NCI-H524 treated with DMSO at 0.1 percent for 48 hours (cell line): ENCODE data around the gene DNAH3.
"Not testable (repeated sequence)": the region's sequence is repeated elsewhere in the genome, so short reads cannot be mapped to it uniquely, and the experiment has no call there.

ENCODE experiments used
- DNase-seq: peaks from one replicate; lab custom pipeline; 2025; lab: John Stamatoyannopoulos, UW

The DNAH3 gene

GRCh38 chr16:21150375-21151001 lies at the start of gene DNAH3:
DNAH3 (minus strand) TSS chr16:21150846; CDS start chr16:21150319, 527 bp downstream.
- peak; percentile 11 for DNase-seq

- no peak for DNase-seq
These were observed 49.1 kb upstream of the DNAH3 start for GRCh38 chr16:21199607-21200218.

GRCh38 chr16:21197621-21198020 lies 47.0 kb upstream of the DNAH3 start:
- DNase-seq: no peak

DNA sequence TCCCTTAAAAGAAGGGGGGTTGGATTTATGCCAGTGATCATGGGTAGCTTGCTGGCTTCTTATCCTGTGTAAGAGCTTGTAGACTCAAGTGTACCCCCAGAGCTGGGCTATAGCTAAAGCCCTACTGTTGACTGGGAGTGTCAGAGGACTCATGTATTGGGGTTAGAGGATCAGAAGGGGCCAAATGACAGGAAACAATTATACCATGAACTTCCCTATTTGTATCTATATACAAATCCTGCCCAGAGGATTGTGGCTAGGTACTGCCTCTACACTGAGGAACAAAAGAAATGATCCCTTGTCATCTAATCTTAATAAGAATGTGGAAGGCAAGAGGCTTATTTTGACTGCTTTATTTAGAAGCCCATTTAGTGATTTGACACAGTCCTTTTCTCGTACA lies 46.5 kb upstream of the DNAH3 start:
- DNase-seq: no peak

DNA sequence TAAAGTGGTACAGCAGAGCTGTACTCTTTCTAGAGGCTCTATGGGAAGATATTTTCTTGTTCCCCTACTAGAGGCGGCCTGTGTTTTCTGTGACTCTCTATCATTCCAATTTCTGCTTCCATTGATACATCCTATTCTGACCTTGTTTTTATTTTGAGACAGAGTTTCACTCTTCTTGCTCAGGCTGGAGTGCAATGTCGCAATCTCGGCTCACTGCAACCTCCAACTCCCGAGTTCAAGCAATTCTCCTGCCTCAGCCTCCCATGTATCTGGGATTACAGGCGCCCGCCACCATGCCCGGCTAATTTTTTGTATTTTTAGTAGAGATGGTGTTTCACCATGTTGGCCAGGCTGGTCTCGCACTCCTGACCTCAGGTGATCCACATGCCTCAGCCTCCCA lies 44.7 kb upstream of the DNAH3 start:
- not testable (repeated sequence) for DNase-seq

GRCh38 chr16:21194771-21195301 lies 44.2 kb upstream of the DNAH3 start:
- no peak for DNase-seq

DNA sequence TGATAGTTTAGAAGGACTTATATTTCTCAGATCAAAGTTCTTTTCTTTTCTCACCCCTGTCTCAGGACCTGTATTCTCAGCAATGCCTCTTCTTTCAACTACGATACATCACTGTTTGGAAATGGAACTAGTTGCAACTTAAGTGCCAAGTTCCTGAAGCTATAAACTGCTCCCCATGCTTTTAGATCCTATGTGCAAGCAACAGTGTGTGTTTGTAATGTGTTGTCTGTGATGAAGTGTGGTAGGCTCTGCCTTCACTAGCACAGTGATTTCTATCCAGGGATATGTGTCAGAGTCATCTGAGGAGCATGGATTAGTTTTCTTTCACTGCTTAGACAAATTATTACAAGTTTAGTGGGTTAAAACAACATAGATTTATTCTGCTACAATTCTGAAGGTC lies 42.3 kb upstream of the DNAH3 start:
- no peak for DNase-seq

DNA sequence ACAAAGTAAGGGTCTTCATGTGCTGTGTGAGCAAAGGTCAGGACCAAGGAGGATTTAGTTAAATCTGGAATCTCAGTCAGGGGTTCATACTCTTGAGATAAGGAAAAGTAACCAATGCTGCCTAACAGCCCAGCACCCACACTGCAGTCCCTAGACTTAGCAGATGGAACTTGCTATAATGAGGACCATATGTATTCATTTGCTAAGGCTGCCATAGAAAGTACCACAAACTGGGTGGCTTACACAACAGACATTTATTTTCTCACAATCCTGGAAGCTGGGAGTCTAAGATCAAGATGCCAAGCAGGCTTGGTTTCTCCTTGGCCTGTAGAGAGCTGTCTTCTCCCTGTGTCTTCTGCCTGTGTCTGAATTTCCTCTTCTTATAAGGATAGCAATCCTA lies 40.0 kb upstream of the DNAH3 start:
- no peak for DNase-seq

- DNase-seq: no peak
These were observed 39.4 kb upstream of the DNAH3 start for GRCh38 chr16:21190013-21190412.

DNA sequence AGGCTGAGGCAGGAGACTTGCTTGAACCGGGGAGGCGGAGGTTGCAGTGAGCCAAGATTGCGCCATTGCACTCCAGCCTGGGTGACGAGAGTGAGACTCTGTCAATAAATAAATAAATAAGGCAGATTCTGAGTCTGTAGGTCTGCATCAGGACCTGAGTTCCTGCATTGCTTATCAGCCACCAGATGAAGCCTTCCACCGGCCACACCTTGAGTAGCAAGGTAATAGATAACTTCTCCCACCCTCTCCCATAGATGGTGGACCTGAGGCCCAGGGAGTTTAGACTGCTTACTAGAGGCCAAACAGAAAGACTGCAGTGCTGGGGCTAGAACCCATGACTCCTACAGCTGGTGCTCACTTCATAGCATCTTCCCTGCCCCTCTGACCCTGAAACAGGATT lies 38.7 kb upstream of the DNAH3 start:
- DNase-seq: no peak

DNA sequence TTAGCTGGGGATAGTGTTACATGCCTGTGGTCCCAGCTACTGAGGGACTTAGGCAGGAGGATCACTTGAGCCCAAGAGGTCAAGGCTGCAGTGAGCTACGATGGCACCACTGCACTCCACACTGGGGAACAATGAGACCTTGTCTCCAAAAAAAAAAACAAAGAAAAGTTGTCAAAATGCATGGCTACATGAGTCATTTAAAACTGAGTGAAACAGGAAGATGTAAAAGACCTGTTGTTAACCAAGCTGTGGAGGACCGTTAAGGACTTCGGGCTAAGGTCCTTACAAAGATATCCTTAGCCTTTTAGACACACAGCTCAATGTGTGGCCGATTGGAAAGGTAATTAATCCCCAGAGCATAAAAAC lies 35.7 kb upstream of the DNAH3 start:
- no peak for DNase-seq

DNA sequence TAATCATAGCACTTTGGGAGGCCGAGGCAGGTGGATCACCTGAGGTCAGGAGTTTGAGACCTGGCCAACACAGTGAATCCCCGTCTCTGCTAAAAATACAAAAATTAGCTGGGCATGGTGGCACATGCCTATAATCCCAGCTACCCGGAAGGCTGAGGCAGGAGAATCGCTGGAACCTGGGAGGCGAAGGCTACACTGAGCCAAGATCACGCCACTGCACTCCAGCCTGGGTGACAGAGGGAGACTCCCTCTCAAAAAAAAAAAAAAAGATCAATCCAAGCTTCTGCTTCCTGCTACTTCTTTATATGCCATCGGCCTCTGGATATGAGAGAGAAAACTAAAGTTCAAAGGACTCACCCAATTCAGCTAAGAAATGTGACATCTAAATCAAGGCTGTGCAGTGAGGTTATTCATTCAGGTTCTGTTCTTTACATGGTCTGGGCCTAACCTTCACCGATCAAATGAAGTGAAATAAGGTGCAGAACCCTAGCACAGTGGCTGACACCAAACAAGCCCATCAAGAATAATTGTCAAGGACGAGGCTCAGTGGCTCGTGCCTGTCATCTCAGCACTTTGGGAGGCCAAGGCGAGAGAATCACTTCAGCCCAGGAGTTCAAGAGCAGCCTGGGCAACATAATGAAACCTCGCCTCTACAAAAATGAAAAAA lies 35.1 kb upstream of the DNAH3 start:
- DNase-seq: no peak

GRCh38 chr16:21184834-21185233 lies 34.2 kb upstream of the DNAH3 start:
- no peak for DNase-seq

DNA sequence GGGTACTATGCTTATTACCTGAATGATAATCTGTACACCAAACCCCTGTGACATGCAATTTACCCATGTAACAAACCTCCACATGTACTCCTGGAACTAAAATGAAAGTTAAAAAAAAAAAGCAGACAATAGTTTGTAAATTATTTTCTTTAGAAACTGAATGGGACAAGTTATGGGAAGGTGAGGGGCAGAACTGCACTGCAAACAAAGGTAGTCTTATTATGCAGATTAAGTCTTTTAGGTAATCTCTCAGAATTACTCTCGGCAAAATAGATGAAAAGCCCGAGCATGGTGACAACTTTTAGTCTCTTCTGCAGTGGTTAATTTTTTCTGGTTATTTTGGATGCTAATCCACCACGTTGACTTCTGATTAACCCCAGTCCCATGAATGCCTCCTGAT lies 33.3 kb upstream of the DNAH3 start:
- DNase-seq: no peak

- no peak for DNase-seq
These were observed 29.3 kb upstream of the DNAH3 start for GRCh38 chr16:21179983-21180365.

- DNase-seq: no peak
These were observed 28.7 kb upstream of the DNAH3 start for GRCh38 chr16:21179126-21179982.

DNA sequence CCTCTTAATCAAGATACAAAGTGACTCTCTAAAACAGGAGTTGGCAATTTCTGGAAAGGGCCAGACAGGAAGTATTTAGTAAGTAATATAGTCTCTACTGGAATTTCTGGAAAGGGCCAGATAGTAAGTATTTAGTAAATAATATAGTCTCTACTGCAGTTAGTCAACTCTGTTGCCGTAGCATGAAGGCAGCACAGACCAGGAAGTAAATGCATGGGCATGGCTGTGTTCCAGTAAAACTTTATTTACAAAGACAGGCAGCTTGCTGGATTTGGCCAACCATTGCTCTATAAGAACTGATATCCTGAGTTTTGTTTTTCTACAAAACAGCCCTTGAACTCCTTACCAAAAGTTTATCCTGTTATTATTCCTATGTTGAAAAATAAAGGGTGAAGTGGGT lies 24.8 kb upstream of the DNAH3 start:
- DNase-seq: no peak

DNA sequence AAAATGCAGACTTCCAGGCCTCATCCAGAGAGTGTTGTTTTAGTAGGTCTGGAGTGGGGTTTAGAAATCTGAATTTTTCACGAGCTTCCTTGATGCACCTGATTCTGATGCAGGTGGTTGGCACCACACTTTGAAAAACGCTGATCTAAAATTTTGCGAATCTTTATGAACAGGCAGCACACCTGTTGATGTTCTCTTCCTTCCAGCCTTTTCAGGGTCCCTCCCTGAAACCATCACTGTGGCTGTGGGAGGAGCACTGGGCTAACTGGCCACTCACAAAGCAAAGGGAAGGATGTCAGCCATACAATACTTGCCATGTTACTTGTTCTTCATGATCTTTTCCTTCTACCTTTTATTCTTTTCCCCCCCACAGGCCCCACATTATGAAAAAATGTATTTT lies 22.0 kb upstream of the DNAH3 start:
- no peak for DNase-seq

GRCh38 chr16:21170116-21170515 lies 19.5 kb upstream of the DNAH3 start:
- DNase-seq: not testable (repeated sequence)

- DNase-seq: no peak
These were observed 18.8 kb upstream of the DNAH3 start for GRCh38 chr16:21169249-21169981.

DNA sequence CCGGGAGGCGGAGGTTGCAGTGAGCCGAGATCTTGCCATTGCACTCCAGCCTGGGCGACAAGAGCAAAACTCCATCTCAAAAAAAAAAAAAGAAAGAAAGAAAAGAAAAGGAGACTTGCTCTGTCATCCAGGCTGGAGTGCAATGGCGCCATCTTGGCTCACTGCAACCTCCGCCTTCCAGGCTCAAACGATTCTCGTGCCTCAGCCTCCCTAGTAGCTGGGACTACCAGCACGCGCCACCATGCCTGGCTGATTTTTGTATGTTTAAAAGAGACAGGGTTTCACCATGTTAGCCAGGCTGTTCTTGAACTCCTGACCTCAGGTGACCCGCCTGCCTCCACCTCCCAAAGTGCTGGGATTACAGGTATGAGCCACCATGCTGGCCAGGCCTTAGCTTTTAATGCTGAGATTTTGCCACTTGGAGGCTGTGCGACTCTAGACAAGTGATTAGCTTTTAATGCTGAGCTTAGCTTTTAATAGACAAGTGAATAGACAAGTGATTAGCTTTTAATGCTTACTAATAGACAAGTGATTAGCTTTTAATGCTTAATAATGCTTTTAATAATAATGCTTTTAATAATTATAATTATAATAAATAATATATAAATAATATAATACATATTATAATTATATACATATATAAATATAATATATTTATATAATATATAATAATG lies 17.4 kb upstream of the DNAH3 start:
- no peak for DNase-seq
